HG03432 (cell line): ENCODE data around the gene VAT1L.
"Not testable (repeated sequence)": the region's sequence is repeated elsewhere in the genome, so short reads cannot be mapped to it uniquely, and the experiment has no call there.

Experiments used
- ATAC-seq: cut with Tn5 transposase; IDR thresholded peaks from one replicate; pipeline ENCODE4 v1.9.1; 2021; ENCODE audit warnings: mild to moderate bottlenecking, moderate library complexity; ENCODE audit not compliant: unreplicated experiment

The VAT1L gene

GRCh38 chr16:77946823-77947222 is 158.5 kb downstream of the VAT1L start:
- no peak for ATAC-seq

GRCh38 chr16:77947590-77947989 is 159.2 kb downstream of the VAT1L start:
- ATAC-seq: not testable (repeated sequence)

- ATAC-seq: no peak
Measured at GRCh38 chr16:77948835-77949234, 160.5 kb downstream of the VAT1L start.

- ATAC-seq: no peak
Measured at GRCh38 chr16:77949445-77949844, 161.1 kb downstream of the VAT1L start.

DNA sequence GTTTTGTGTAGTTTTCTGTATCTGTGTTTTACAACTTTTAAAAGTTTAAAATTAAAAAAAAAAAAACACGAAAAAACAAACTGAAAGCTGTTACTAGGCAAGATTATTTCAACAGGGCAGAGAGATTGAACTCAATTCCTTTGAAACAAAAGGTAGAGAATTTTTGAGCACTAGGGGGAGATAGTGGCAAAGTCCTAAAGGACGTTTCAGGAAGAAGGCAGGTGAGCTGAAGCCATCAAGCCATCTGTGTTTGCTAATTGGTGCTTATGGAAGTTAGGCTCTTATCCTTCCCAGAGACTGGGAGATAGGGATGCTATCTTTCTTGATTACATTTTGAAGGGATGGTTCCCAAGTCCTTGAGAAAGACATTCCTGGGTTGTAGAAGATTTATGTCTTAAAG is 163.4 kb downstream of the VAT1L start:
- peak; percentile 51 for ATAC-seq

- ATAC-seq: no peak
Measured at GRCh38 chr16:77955127-77955526, 166.8 kb downstream of the VAT1L start.

GRCh38 chr16:77956231-77956630 is 167.9 kb downstream of the VAT1L start:
- ATAC-seq: no peak

GRCh38 chr16:77960766-77961165 is 172.4 kb downstream of the VAT1L start:
- no peak for ATAC-seq

- no peak for ATAC-seq
Measured at GRCh38 chr16:77961814-77962213, 173.4 kb downstream of the VAT1L start.

DNA sequence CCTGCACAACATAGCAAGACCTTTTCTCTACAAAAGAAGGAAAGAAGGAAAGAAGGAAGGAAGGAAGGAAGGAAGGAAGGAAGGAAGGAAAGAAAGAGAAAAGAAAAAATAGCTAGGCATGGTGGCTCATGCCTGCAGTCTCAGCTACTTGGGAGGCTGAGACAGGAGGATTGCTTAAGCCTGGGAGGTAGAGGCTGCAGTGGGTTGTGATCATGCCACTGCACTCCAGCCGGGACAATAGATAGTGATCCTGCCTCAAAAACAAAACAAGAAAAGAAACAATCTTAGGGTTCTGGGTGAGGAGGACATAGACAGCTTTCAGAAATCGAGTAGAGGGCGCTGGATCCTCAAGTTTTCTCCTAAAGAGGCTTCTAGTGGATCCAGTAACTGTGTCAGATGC is 174.3 kb downstream of the VAT1L start:
- ATAC-seq: no peak

- peak; percentile 59 for ATAC-seq
Measured at GRCh38 chr16:77963185-77964044, 175.1 kb downstream of the VAT1L start.

DNA sequence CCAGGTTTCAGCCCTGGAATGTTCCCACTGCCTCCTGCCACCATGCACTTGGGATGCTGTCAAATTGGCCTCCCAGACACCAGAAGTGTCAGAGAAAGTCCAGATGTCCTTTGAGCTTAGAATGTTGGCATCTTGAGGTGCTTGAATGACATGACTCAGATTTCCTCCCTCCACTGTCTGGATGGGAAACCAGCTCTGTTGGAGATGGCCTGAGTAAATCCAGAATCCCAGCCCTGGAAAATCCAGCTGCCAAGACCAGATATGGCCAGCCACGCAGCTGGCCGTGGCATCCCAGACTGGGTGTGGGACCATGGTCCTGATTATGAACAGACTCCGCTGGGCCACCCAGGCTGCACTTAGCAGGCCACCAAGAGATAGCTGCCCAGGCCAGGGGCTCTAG is 177.0 kb downstream of the VAT1L start:
- no peak for ATAC-seq

- no peak for ATAC-seq
Measured at GRCh38 chr16:77967054-77967904, 178.9 kb downstream of the VAT1L start.

DNA sequence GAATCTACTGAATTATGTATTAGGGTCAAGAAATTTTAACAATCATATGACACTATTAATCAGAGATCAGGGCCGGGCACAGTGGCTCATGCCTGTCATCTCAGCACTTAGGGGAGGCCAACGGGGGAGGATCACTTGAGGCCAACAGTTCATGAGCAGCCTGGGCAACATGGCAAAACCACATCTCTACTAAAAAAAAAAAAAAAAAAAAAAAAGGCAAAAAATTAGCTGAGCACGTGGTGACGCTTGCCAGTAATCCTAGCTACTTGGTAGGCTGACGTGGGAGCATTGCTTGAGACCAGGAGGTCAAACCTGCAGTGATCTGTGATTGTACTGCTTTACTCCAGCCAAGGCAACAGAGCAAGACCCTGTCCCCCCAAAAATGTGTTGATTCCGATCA is 181.5 kb downstream of the VAT1L start:
- no peak for ATAC-seq

DNA sequence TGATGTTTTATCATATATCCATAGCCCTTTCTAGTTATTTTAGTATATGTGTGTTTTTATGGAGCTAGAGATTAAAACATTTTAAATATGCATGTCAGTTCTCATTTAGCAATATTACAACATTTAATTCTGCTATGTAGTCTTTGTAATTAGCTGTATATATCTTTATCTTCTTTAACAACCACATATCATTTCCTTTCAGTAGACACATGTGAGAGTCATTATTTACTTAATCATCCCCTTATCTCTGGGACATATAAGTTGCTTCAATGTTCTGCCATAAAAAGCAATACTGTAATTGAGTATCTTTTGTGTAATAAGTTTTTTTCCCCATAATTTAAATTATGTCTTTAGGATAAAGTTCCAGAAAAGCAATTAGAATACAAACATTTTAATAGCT is 182.0 kb downstream of the VAT1L start:
- no peak for ATAC-seq

DNA sequence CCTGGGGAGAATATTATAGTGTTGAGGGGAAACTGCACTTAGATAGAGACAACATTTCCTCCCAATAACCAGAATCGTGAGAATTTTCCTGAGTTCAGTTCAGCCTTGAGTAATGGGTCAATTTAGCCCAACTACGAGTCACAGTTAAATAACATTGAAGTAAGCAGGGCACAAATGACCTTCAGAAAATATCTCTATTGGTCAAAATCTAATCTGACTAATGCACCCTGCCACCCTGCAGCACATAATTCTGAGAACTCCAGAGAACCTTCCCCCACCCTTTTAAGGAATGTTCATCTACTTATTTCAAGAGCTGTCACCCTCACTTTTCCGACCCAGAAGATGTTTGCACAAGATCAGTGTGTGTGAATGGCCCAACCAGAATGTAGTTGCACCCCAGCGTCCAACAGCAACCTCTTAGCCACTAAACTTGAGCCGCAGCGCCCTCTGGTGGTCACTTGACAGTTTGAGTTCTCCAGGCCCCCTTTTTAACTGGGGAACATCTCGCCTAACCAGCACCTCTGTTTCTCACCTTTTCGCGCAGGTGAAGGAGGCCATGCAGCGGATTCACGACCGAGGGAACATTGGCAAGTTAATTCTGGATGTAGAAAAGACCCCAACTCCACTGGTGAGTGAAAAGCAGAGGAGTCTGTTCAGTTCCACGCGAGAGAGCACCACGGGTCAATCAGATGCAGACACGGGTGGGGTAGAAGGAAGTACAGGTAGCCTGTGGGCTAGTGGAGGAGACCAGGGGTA is 183.1 kb downstream of the VAT1L start:
- ATAC-seq: peak; percentile 80

GRCh38 chr16:77972062-77972392 is 183.7 kb downstream of the VAT1L start:
- no peak for ATAC-seq

- no peak for ATAC-seq
Measured at GRCh38 chr16:77974883-77975282, 186.5 kb downstream of the VAT1L start.

- ATAC-seq: no peak
Measured at GRCh38 chr16:77975942-77976341, 187.6 kb downstream of the VAT1L start.

DNA sequence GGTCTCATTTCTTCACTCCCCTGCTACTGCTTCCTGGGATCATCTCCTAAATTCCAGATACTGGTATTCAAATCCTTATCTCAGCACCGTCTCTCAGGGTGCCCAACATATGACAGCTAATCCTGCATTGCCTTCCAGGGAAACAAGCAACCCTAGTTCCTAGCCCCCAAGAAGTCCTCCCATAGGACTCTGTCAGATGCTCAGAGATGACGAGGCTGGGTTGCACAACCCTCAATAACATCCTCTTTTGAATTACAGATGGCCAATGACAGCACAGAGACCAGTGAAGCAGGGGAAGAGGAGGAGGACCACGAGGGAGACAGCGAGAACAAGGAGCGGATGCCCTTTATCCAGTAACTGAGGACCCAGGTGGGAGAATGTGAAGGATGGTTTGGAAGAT is 189.0 kb downstream of the VAT1L start:
- ATAC-seq: no peak

DNA sequence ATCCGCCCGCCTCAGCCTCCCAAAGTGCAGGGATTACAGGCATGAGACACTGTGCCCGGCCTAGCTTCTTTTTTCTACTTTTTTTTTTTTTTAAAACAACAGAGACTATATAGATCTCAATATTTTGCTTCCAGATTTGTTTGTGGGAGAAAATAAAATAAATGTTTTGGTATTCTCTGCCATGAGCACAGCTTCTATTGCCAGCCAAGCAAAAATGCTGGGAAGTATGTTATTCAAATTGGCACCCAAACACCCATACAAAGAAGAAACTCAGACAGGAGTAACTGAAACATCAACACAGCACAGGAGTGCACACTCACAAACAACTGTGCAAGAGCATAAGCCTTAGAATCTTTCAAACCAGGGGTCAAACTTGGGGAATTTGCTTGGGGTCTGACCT is 196.7 kb downstream of the VAT1L start:
- no peak for ATAC-seq
